GM08714 (cell line): ENCODE data around the gene PFDN1.

Experiments used
- H3K4me3 ChIP-seq: fragments of 200-500 bp; sonication (Bioruptor generic); 2 replicates; pipeline ENCODE4 v1.5.1; 2014; ENCODE audit warnings: mild to moderate bottlenecking, low read length, inconsistent platforms
- ZNF274 ChIP-seq: IDR thresholded peaks from 2 replicates; pipeline ENCODE4 v1.6.1; 2012; ENCODE audit warnings: mild to moderate bottlenecking, low read depth, low read length

Gene PFDN1

DNA sequence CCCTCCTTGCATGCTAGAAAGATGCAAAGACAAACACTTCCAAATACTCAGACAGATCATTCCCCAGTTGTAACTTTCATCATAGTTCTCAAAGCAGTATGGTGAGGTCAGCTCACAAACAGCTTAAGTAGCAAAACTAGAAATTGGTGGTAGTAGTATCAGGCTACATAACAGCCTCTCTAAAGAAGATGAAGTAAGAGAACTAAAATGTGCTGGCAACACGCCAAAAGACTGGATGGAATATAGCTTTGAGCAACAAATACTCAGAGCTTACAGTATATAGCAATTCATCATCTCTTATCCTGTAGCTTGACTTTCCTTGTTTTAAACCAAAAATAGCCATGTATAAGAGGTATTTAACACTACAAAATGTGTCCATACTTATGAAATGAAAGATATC lies 7.5 kb downstream of the PFDN1 start:
- TF ChIP-seq ZNF274, result no peak
- no peak overlapping the region for H3K4me3 ChIP-seq

DNA sequence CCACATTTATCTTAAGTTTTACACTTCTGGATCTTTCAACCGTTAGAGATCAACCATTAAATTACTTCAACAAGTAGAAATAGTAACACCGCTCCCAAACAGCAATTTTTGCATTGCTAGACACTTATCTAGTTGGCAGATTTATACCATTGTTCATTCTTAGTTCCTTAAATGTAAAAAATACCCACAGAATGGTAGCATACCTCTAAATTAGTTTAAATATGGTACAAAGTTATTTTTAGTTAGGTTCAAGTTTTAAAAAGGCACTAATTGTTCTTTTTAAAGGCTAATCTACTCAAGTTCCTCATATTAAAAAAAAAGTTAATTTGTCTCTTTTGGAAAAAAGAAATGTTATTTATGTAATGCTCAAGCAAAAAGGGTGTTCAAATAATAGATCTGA lies 8.1 kb downstream of the PFDN1 start:
- no peak for TF ChIP-seq ZNF274
- H3K4me3 ChIP-seq, result no peak overlapping the region

GRCh38 chr5:140293849-140294100 lies 9.1 kb downstream of the PFDN1 start:
- H3K4me3 ChIP-seq, result no peak overlapping the region
- TF ChIP-seq ZNF274, result no peak

GRCh38 chr5:140293091-140293848 lies 9.6 kb downstream of the PFDN1 start:
- no peak overlapping the region for H3K4me3 ChIP-seq
- no peak for TF ChIP-seq ZNF274

- no peak overlapping the region for H3K4me3 ChIP-seq
- no peak for TF ChIP-seq ZNF274
Measured at GRCh38 chr5:140292212-140293036, 10.5 kb downstream of the PFDN1 start.

- no peak for TF ChIP-seq ZNF274
Measured at GRCh38 chr5:140287801-140288521, 14.9 kb downstream of the PFDN1 start.

GRCh38 chr5:140286424-140286823 lies 16.5 kb downstream of the PFDN1 start:
- no peak overlapping the region for H3K4me3 ChIP-seq
- TF ChIP-seq ZNF274, result no peak

More at GRCh38 chr5:140287801-140288521, 14.9 kb downstream of the PFDN1 start:
- H3K4me3 ChIP-seq, result no peak overlapping the region

DNA sequence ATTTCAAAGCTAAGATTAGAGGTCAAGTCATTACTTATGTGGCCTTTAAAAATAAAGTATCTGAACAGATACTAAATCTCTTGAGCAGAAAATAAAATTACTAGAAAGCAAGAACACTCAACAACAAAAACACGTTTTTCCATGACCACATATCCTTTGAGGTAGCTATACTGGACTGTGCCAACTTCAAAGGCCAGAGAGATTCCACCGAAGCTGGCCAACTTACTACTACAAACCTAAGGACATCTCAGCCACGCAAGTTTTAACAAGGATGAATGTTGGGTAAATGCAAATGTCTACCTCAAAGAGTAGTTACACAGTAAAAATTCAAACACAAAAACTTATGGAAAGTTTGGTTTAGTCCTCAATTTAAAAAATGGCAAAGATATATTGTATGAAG lies 18.9 kb downstream of the PFDN1 start:
- TF ChIP-seq ZNF274, result no peak
- no peak overlapping the region for H3K4me3 ChIP-seq

- TF ChIP-seq ZNF274, result no peak
- no peak overlapping the region for H3K4me3 ChIP-seq
Measured at GRCh38 chr5:140282266-140282665, 20.6 kb downstream of the PFDN1 start.

DNA sequence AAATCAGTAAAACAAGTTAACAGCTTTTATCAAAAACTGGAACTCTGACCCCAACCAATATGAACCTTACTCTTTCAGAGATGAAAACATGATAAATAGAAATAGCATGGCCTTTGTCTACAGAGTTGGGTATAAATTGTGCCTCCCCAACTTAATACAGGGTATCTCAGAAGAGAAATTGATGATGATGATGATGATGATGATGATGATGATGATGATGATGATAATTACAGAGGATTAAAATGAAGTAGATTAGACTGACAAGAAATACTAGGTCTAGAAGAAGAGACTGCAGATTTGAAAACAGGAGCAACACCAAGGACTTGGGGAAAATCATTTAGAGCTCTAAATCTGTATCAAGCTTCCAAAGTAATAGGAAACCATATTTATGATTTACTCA lies 27.1 kb downstream of the PFDN1 start:
- H3K4me3 ChIP-seq, result no peak overlapping the region
- no peak for TF ChIP-seq ZNF274

GRCh38 chr5:140273401-140273877 lies 29.5 kb downstream of the PFDN1 start:
- no peak for TF ChIP-seq ZNF274
- H3K4me3 ChIP-seq, result no peak overlapping the region

GRCh38 chr5:140270008-140270407 lies 32.9 kb downstream of the PFDN1 start:
- no peak overlapping the region for H3K4me3 ChIP-seq
- no peak for TF ChIP-seq ZNF274

- no peak for TF ChIP-seq ZNF274
- H3K4me3 ChIP-seq, result peak overlapping the region; percentile 3; the same call in 1 of the 2 replicates
Measured at GRCh38 chr5:140267559-140268018, 35.3 kb downstream of the PFDN1 start.

DNA sequence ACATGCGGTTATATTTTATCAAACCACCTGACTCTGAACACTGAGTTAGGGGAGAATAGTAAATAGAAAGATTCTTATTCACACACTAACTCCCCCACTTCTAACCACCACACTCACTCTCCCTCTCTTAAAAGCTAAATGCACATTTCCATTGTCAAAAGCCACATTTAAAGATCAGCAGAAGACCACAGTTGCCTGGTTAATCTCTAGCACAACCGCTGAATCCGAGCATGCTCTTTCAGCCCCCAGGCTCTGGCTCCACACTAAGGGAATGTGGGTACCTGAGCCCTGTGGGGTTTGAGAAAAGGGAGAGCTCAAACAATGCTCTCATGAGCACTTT lies 35.7 kb downstream of the PFDN1 start:
- TF ChIP-seq ZNF274, result no peak
- peak overlapping the region; percentile 3; the same call in 1 of the 2 replicates for H3K4me3 ChIP-seq

GRCh38 chr5:140266471-140267200 lies 36.3 kb downstream of the PFDN1 start:
- TF ChIP-seq ZNF274, result no peak
- H3K4me3 ChIP-seq, result no peak overlapping the region
